GM12872 (cell line): Measurements from ENCODE around the gene TBC1D7.

Experiments used
- TF ChIP-seq, protein P1 (sequence below): IDR thresholded peaks from 3 replicates; pipeline ENCODE4 v1.5.1; 2011; ENCODE audit warnings: low read depth, mild to moderate bottlenecking, low read length, moderate library complexity; ENCODE audit not compliant: insufficient read depth

The TBC1D7 gene

GRCh38 chr6:13282393-13283069 lies 45.8 kb downstream of the TBC1D7 start:
- TF ChIP-seq, protein P1, sequence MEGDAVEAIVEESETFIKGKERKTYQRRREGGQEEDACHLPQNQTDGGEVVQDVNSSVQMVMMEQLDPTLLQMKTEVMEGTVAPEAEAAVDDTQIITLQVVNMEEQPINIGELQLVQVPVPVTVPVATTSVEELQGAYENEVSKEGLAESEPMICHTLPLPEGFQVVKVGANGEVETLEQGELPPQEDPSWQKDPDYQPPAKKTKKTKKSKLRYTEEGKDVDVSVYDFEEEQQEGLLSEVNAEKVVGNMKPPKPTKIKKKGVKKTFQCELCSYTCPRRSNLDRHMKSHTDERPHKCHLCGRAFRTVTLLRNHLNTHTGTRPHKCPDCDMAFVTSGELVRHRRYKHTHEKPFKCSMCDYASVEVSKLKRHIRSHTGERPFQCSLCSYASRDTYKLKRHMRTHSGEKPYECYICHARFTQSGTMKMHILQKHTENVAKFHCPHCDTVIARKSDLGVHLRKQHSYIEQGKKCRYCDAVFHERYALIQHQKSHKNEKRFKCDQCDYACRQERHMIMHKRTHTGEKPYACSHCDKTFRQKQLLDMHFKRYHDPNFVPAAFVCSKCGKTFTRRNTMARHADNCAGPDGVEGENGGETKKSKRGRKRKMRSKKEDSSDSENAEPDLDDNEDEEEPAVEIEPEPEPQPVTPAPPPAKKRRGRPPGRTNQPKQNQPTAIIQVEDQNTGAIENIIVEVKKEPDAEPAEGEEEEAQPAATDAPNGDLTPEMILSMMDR: no peak

GRCh38 chr6:13281686-13282085 lies 46.7 kb downstream of the TBC1D7 start:
- TF ChIP-seq, protein P1: no peak

DNA sequence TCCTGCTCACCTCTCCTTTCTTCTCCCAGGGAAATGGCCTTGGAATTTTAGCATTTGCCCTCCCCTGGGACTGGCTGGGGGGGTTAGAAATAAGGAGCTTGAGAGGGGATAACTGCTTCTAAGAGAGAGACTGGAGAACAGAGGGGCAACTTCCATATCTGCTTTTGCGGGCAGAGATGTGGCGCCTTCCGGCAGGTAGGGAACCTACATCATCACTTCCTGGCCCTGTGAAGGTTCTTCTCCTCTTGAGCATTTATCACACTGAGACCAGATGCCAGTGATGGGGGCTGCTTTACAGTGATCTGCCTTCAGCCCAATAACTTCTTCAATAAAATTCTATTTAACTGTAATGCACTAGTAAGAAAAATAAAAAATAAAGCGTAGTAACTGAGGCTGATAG lies 48.1 kb downstream of the TBC1D7 start:
- TF ChIP-seq, protein P1: no peak

- TF ChIP-seq, protein P1: no peak
These were observed 49.3 kb downstream of the TBC1D7 start for GRCh38 chr6:13278991-13279390.

GRCh38 chr6:13278164-13278563 lies 50.2 kb downstream of the TBC1D7 start:
- TF ChIP-seq, protein P1: peak; percentile 68

DNA sequence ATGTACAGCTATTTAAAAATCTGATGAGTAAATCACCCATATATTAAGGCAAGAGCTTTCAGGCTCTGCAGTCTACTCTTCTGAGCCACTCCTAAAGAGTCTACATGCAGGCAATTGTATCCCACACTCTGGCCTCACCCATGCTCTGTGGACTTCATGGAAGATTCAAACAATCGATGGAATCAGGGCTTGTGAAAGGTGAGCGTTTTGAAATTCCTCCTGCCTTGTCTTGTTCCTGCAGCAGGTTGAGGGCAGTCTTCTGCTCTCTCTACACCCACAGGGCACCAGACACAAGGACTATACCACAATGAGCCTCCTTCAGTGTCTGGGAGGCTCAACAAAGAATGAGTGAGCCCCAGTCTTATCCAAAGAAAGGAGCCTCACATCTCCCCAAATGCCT lies 51.1 kb downstream of the TBC1D7 start:
- TF ChIP-seq, protein P1: no peak

DNA sequence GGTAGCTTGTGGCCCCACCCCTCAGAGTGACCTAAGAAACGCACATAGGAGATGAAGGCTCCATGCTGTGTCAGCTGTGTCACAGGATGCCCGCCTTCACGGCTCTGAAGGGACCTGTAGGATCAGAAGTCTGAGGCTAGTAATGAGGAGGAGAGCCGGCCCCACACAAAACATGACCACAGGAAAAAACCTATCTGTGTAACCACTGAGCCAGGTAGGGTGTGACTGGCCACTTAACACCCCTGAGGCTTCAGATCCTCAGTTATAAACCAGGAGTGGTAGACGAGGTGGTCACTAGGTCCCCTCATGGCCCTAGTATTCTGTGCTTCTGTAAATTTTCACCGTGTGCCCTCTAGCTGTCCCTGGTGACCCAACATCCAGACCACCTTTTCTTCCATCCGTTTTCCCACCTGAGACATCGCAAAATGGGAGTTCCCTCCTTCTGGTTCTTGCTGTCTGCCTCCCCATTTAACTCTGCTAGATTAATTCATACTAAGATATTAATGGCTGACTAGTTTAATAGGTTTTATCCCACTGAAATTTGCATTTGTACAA lies 52.8 kb downstream of the TBC1D7 start:
- TF ChIP-seq, protein P1: no peak
